ENCODE results near the gene CNTN2. TPM values are rescaled to one million over a fixed set of nuclear protein-coding genes. Genes with fewer than 3 reads are reported as not detected.

The CNTN2 gene
- total and polyA plus RNA-seq, 4 donors, result 0.01 to 0.48 (median 0.07) TPM

- no peak overlapping the region for H3K9ac ChIP-seq (ENCODE audit: insufficient read depth in 1 of 2, low read length in 2 of 2)
- TF ChIP-seq CTCF (IDR thresholded peaks at IDR 0.05; ENCODE audit: control extremely low read depth, extremely low read depth), result no peak
- H3K27me3 ChIP-seq (ENCODE audit: control insufficient read depth in 3 of 3, insufficient read depth in 3 of 3, low read length in 2 of 3), result peaks cover 16 to 56% (median 34%) of the 10 kb centered on the region in 3 donors
- H3K4me1 ChIP-seq (ENCODE audit: control insufficient read depth in 5 of 5, insufficient read depth in 5 of 5, low read length in 5 of 5), result peaks cover 0 to 4% (median 0%) of the 10 kb centered on the region in 5 donors
- H3K27ac ChIP-seq (ENCODE audit: low read depth in 1 of 2, low read length in 1 of 2), result no peak overlapping the region
- H3K4me3 ChIP-seq, result no peak overlapping the region
- WGBS, 2 donors, result 64 to 82% methylated on average over 5 of the region's 5 CpGs
- DNase-seq, result no peak
- no peak for ATAC-seq (ENCODE audit: insufficient read depth, low FRiP score)
- H3K36me3 ChIP-seq (ENCODE audit: control insufficient read depth in 4 of 4, insufficient read depth in 4 of 4, low read length in 4 of 4), result no peaks in the 10 kb centered on the region
- no peaks in the 10 kb centered on the region for H3K9me3 ChIP-seq (ENCODE audit: control insufficient read depth in 4 of 4, insufficient read depth in 3 of 4, low read length in 3 of 4)
These were observed 4.8 kb downstream of the CNTN2 start for GRCh38 chr1:205047764-205048231.

- H3K4me3 ChIP-seq, result no peak overlapping the region
- ATAC-seq (ENCODE audit: insufficient read depth, low FRiP score) (no peak), DNase-seq (no peak)
- H3K4me1 ChIP-seq (ENCODE audit: control insufficient read depth in 5 of 5, insufficient read depth in 5 of 5, low read length in 5 of 5), result peaks cover 0 to under 1% (median 0%) of the 10 kb centered on the region in 5 donors
- no peaks in the 10 kb centered on the region for H3K9me3 ChIP-seq (ENCODE audit: control insufficient read depth in 4 of 4, insufficient read depth in 3 of 4, low read length in 3 of 4)
- no peak overlapping the region for H3K27ac ChIP-seq (ENCODE audit: low read depth in 1 of 2, low read length in 1 of 2)
- TF ChIP-seq CTCF (IDR thresholded peaks at IDR 0.05; ENCODE audit: control extremely low read depth, extremely low read depth), result no peak
- H3K36me3 ChIP-seq (ENCODE audit: control insufficient read depth in 4 of 4, insufficient read depth in 4 of 4, low read length in 4 of 4), result no peaks in the 10 kb centered on the region
- 84 to 92% methylated on average over 9 of the region's 9 CpGs for WGBS, 2 donors
- H3K27me3 ChIP-seq (ENCODE audit: control insufficient read depth in 3 of 3, insufficient read depth in 3 of 3, low read length in 2 of 3), result peaks cover 12 to 54% (median 36%) of the 10 kb centered on the region in 3 donors
- H3K9ac ChIP-seq (ENCODE audit: insufficient read depth in 1 of 2, low read length in 2 of 2), result no peak overlapping the region
These were observed 5.4 kb downstream of the CNTN2 start for GRCh38 chr1:205048382-205048781.

- no peak for DNase-seq
- no peaks in the 10 kb centered on the region for H3K36me3 ChIP-seq (ENCODE audit: control insufficient read depth in 4 of 4, insufficient read depth in 4 of 4, low read length in 4 of 4)
- no peaks in the 10 kb centered on the region for H3K4me1 ChIP-seq (ENCODE audit: control insufficient read depth in 5 of 5, insufficient read depth in 5 of 5, low read length in 5 of 5)
- no peaks in the 10 kb centered on the region for H3K9me3 ChIP-seq (ENCODE audit: control insufficient read depth in 4 of 4, insufficient read depth in 3 of 4, low read length in 3 of 4)
- no peak overlapping the region for H3K27ac ChIP-seq (ENCODE audit: low read depth in 1 of 2, low read length in 1 of 2)
- H3K4me3 ChIP-seq, result no peak overlapping the region
- no peak for TF ChIP-seq CTCF (IDR thresholded peaks at IDR 0.05; ENCODE audit: control extremely low read depth, extremely low read depth)
- ATAC-seq (ENCODE audit: insufficient read depth, low FRiP score), result no peak
- H3K27me3 ChIP-seq (ENCODE audit: control insufficient read depth in 3 of 3, insufficient read depth in 3 of 3, low read length in 2 of 3), result peaks cover 3 to 43% (median 29%) of the 10 kb centered on the region in 3 donors
- no peak overlapping the region for H3K9ac ChIP-seq (ENCODE audit: insufficient read depth in 1 of 2, low read length in 2 of 2)
- 69 to 70% methylated on average over 6 of the region's 6 CpGs for WGBS, 2 donors
These were observed 6.5 kb downstream of the CNTN2 start for GRCh38 chr1:205049479-205049878.

- no peak overlapping the region for H3K4me3 ChIP-seq
- H3K9ac ChIP-seq (ENCODE audit: insufficient read depth in 1 of 2, low read length in 2 of 2), result no peak overlapping the region
- peaks cover 0 to 11% (median 4%) of the 10 kb centered on the region in 3 donors for H3K27me3 ChIP-seq (ENCODE audit: control insufficient read depth in 3 of 3, insufficient read depth in 3 of 3, low read length in 2 of 3)
- no peaks in the 10 kb centered on the region for H3K9me3 ChIP-seq (ENCODE audit: control insufficient read depth in 4 of 4, insufficient read depth in 3 of 4, low read length in 3 of 4)
- TF ChIP-seq CTCF (IDR thresholded peaks at IDR 0.05; ENCODE audit: control extremely low read depth, extremely low read depth), result no peak
- DNase-seq, result no peak
- H3K4me1 ChIP-seq (ENCODE audit: control insufficient read depth in 5 of 5, insufficient read depth in 5 of 5, low read length in 5 of 5), result no peaks in the 10 kb centered on the region
- no peak overlapping the region for H3K27ac ChIP-seq (ENCODE audit: low read depth in 1 of 2, low read length in 1 of 2)
- WGBS, 2 donors, result 82 to 85% methylated on average over 11 of the region's 11 CpGs
- H3K36me3 ChIP-seq (ENCODE audit: control insufficient read depth in 4 of 4, insufficient read depth in 4 of 4, low read length in 4 of 4), result no peaks in the 10 kb centered on the region
- ATAC-seq (ENCODE audit: insufficient read depth, low FRiP score), result no peak
These were observed 9.7 kb downstream of the CNTN2 start for GRCh38 chr1:205052690-205053089.

All from lung (tissue), 12 donors.